Endodermal cell (in vitro differentiated cells): ENCODE results near the gene ENTPD2. TPM values are rescaled to one million over a fixed set of nuclear protein-coding genes. Genes with fewer than 3 reads are reported as not detected.

Experiments
- DNase-seq: peaks from one replicate; pipeline ENCODE4 v3.0.0-alpha.2; 2017
- H3K27ac ChIP-seq: 2 replicates; pipeline ENCODE4 v1.5.1; 2013; ENCODE audit warnings: mild to moderate bottlenecking, low read depth, low read length, moderate library complexity
- H3K27me3 ChIP-seq: 2 replicates; pipeline ENCODE4 v1.6.1; 2013; ENCODE audit warnings: mild to moderate bottlenecking, low read length, moderate library complexity; ENCODE audit not compliant: insufficient read depth, control insufficient read depth, poor library complexity, severe bottlenecking
- H3K36me3 ChIP-seq: 2 replicates; pipeline ENCODE4 v1.7.0; 2013; ENCODE audit warnings: mild to moderate bottlenecking, low read length, moderate library complexity; ENCODE audit not compliant: control insufficient read depth, insufficient read depth
- H3K4me1 ChIP-seq: one replicate; pipeline ENCODE4 v1.7.0; 2013; ENCODE audit warnings: low read length; ENCODE audit not compliant: control insufficient read depth, insufficient read depth
- H3K4me3 ChIP-seq: 2 replicates; pipeline ENCODE4 v1.5.1; 2013; ENCODE audit warnings: mild to moderate bottlenecking, low read length, moderate library complexity
- H3K9ac ChIP-seq: 2 replicates; pipeline ENCODE4 v1.6.1; 2013; ENCODE audit warnings: mild to moderate bottlenecking, low read length, moderate library complexity; ENCODE audit not compliant: poor library complexity, severe bottlenecking; ENCODE audit errors: extremely low read depth
- H3K9me3 ChIP-seq: 2 replicates; pipeline ENCODE4 v1.6.1; 2013; ENCODE audit warnings: mild to moderate bottlenecking, low read length, moderate library complexity; ENCODE audit not compliant: control insufficient read depth
- H3K27ac Mint-ChIP-seq: 2 replicates; pipeline ENCODE4 v1.8.0; 2020; ENCODE audit warnings: mixed read lengths
- H3K27me3 Mint-ChIP-seq: 2 replicates; pipeline ENCODE4 v1.8.0; 2021; ENCODE audit warnings: mild to moderate bottlenecking, mixed read lengths; ENCODE audit not compliant: insufficient read depth
- H3K36me3 Mint-ChIP-seq: 2 replicates; pipeline ENCODE4 v1.8.0; 2020; ENCODE audit warnings: low read depth, mixed read lengths
- H3K4me1 Mint-ChIP-seq: 2 replicates; pipeline ENCODE4 v1.8.0; 2020; ENCODE audit warnings: mixed read lengths
- H3K4me3 Mint-ChIP-seq: 2 replicates; pipeline ENCODE4 v1.8.0; 2020; ENCODE audit warnings: mild to moderate bottlenecking, moderate library complexity, mixed read lengths
- H3K9me3 Mint-ChIP-seq: 2 replicates; pipeline ENCODE4 v1.8.0; 2020; ENCODE audit warnings: mild to moderate bottlenecking, mixed read lengths
- WGBS, 2 experiments: methylation state at CpG; one replicate each; pipeline versions ENCODE4 v1.1.5 to v1.1.7; 2013; ENCODE audit warnings: missing lambda C conversion rate in 2 of 2, mixed read lengths in 1 of 2; ENCODE audit not compliant: insufficient coverage in 1 of 2, insufficient read length in 1 of 2; 5-methylcytosine and 5-hydroxymethylcytosine counted together
- total RNA-seq, 2 donors: library from RNA; stranded (reverse); fragmentation: NEBNext Ultra II Directional in 1 of 2; extraction: Animal tissue kit (Norgen Biotek cat#: 25700) in 1 of 2; gene quantifications; 2 replicates in 1 of 2; 3 replicates in 1 of 2; pipeline ENCODE4 v1.2.1, GENCODE V29; 2021
- TF ChIP-seq, protein P1 (sequence below): fragments of 200-600 bp; sonication (generic); conservative IDR thresholded peaks from 2 replicates; pipeline ENCODE4 v1.5.0; 2021; ENCODE audit warnings: antibody characterized with exemption, mild to moderate bottlenecking

The ENTPD2 gene
- total RNA-seq, 2 donors from 2014 or later: 1.2 to 2.4 TPM

DNA sequence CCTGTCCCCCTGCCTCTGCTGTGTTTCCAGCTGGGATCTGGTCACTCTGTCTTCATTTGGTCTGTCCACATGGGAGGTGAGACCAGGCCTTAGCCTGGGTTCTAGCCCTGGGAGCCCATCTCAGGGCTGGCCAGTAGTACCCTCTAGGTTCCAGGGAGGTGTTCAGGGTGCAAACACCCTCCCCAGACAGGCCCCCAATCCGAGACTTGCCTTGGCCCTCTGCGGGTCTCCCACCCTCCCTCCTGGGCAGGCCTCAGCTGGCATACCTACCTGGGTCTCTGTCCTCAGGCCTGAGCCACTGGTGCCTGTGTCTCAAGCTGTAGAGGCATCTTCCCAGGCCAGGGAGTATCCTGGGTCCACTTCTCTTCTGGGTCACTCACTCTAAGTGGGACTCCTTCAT, 17.4 kb upstream of the ENTPD2 start:
- TF ChIP-seq, protein P1, sequence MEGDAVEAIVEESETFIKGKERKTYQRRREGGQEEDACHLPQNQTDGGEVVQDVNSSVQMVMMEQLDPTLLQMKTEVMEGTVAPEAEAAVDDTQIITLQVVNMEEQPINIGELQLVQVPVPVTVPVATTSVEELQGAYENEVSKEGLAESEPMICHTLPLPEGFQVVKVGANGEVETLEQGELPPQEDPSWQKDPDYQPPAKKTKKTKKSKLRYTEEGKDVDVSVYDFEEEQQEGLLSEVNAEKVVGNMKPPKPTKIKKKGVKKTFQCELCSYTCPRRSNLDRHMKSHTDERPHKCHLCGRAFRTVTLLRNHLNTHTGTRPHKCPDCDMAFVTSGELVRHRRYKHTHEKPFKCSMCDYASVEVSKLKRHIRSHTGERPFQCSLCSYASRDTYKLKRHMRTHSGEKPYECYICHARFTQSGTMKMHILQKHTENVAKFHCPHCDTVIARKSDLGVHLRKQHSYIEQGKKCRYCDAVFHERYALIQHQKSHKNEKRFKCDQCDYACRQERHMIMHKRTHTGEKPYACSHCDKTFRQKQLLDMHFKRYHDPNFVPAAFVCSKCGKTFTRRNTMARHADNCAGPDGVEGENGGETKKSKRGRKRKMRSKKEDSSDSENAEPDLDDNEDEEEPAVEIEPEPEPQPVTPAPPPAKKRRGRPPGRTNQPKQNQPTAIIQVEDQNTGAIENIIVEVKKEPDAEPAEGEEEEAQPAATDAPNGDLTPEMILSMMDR: no peak
- no peaks in the 10 kb centered on the region for H3K9me3 Mint-ChIP-seq
- 94 to 100% methylated on average over 2 of the region's 2 CpGs for WGBS, 2 experiments
- no peak for DNase-seq
- H3K4me3 Mint-ChIP-seq: peak overlapping the region; percentile 54
- H3K36me3 Mint-ChIP-seq: no peaks in the 10 kb centered on the region
- H3K4me1 ChIP-seq: peaks cover 3% of the 10 kb centered on the region
- no peaks in the 10 kb centered on the region for H3K9me3 ChIP-seq
- H3K27ac ChIP-seq: peak overlapping the region; percentile 66
- peaks cover 18% of the 10 kb centered on the region for H3K27me3 Mint-ChIP-seq
- peaks cover 3% of the 10 kb centered on the region for H3K27me3 ChIP-seq
- H3K36me3 ChIP-seq: no peaks in the 10 kb centered on the region
- H3K4me1 Mint-ChIP-seq: peaks cover 15% of the 10 kb centered on the region
- H3K4me3 ChIP-seq: peak overlapping the region; percentile 66
- no peak overlapping the region for H3K9ac ChIP-seq
- no peak overlapping the region for H3K27ac Mint-ChIP-seq

DNA sequence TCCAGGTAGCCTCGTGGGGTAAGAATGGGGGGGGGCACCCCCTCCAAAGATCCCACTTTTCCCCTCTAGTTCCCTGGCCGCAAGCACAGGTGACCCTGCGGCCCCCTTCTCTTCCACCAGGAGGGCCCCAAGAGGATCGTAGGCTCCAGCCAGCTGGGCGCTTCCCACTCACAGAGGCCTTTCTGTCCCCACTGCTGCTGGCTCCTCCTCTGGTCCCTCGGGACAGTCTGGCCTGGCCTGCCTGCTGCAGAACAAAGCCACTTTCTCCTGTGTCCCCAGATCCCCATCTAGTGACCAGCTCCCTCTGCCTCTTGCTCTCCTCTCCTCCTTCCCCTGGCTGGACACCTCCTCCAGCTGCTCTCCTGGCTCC, 17.0 kb upstream of the ENTPD2 start:
- H3K4me1 ChIP-seq: peaks cover 3% of the 10 kb centered on the region
- Mint-ChIP-seq H3K27ac (no peak overlapping the region), H3K4me3 (peak overlapping the region; percentile 54), H3K27me3 (peaks cover 14% of the 10 kb centered on the region), H3K36me3 (no peaks in the 10 kb centered on the region), H3K9me3 (no peaks in the 10 kb centered on the region), H3K4me1 (peaks cover 15% of the 10 kb centered on the region)
- H3K27ac ChIP-seq: peak overlapping the region; percentile 66
- WGBS, 2 experiments: 43 to 44% methylated on average over 3 to 6 of the region's 6 CpGs
- H3K9me3 ChIP-seq: no peaks in the 10 kb centered on the region
- TF ChIP-seq, protein P1: peak; percentile 65
- no peaks in the 10 kb centered on the region for H3K27me3 ChIP-seq
- H3K4me3 ChIP-seq: peak overlapping the region; percentile 66
- no peaks in the 10 kb centered on the region for H3K36me3 ChIP-seq
- no peak for DNase-seq
- H3K9ac ChIP-seq: no peak overlapping the region

DNA sequence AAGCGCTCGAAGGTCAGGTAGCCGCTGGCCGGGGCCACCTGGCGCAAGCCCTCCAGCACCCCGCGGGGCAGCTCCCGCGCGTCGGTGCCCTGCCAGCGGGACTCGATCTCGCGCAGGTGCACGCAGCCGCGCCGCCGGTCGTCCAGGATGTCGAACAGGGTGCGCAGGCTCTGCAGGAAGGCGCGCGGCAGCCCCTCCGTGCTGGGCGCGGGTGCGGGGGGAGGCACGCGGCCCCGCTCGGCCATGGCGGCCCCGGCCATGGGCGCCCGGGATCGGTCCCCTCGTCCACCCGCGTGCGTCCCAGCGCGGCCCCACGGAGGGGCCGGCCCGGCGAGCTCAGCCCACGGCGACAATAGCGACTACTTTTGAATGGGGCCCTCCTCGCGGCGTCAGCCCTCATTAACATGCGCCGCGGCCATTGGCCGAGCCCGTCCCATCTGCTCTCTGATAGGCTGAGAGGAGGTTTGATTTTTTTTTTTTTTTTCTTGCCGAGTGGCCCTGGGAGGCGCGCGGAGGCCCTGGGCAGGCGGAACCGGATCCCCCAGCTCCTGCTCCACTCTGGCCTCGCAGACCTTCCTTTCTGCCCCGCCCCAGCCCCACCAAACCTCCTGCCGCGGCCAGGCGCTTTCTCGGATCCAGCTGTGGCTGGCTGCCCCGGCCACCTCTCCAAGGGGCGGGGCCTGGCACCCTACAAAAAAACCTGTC, 16.5 kb upstream of the ENTPD2 start, which contains the start of gene SAPCD2:
Gene SAPCD2 (minus strand): TSS at position 357 of the 705 bp plus-strand sequence. CDS start 97 bp downstream, at position 260.
- TF ChIP-seq, protein P1: no peak
- Mint-ChIP-seq H3K27me3 (peaks cover 11% of the 10 kb centered on the region), H3K9me3 (no peaks in the 10 kb centered on the region), H3K36me3 (peaks cover 2% of the 10 kb centered on the region), H3K4me3 (peak within 1 kb of the TSS; percentile 54), H3K4me1 (peaks cover 15% of the 10 kb centered on the region), H3K27ac (no peak within 1 kb of the TSS)
- Histone ChIP-seq H3K27ac (peak within 1 kb of the TSS; percentile 66), H3K9ac (peak within 1 kb of the TSS; percentile 3), H3K4me1 (peaks cover 3% of the 10 kb centered on the region), H3K27me3 (no peaks in the 10 kb centered on the region), H3K9me3 (no peaks in the 10 kb centered on the region), H3K36me3 (no peaks in the 10 kb centered on the region), H3K4me3 (peak within 1 kb of the TSS; percentile 76)
- 0% methylated on average over 6 to 74 of the region's 74 CpGs for WGBS, 2 experiments
- peak; percentile 95 for DNase-seq
